Muscle layer of duodenum (tissue), 2 donors: ENCODE data around the gene OCLN.
"Not testable (repeated sequence)": the region's sequence is repeated elsewhere in the genome, so short reads cannot be mapped to it uniquely, and the experiment has no call there.

Source experiments
- H3K27ac ChIP-seq: one replicate; pipeline ENCODE4 v1.7.0; 2013; ENCODE audit warnings: mild to moderate bottlenecking, low read length
- H3K27me3 ChIP-seq: one replicate; pipeline ENCODE4 v1.7.0; 2013; ENCODE audit warnings: low read depth, mild to moderate bottlenecking, control low read depth, low read length
- H3K36me3 ChIP-seq, 2 donors: one replicate each; pipeline ENCODE4 v1.7.0; 2013; ENCODE audit warnings: low read length in 2 of 2, control low read depth in 1 of 2, mild to moderate bottlenecking in 1 of 2; ENCODE audit not compliant: insufficient read depth in 2 of 2, control insufficient read depth in 1 of 2
- H3K4me1 ChIP-seq, 2 donors: one replicate each; pipeline ENCODE4 v1.7.0; 2013; ENCODE audit warnings: low read length in 2 of 2, mild to moderate bottlenecking in 2 of 2, control low read depth in 1 of 2, moderate library complexity in 1 of 2; ENCODE audit not compliant: insufficient read depth in 2 of 2, control insufficient read depth in 1 of 2
- H3K4me3 ChIP-seq, 2 donors: one replicate each; pipeline ENCODE4 v1.7.0; 2013; ENCODE audit warnings: low read length in 2 of 2, low read depth in 1 of 2, mild to moderate bottlenecking in 1 of 2
- H3K9me3 ChIP-seq, 2 donors: one replicate each; pipeline ENCODE4 v1.7.0; 2013; ENCODE audit warnings: low read length in 2 of 2, control low read depth in 1 of 2, mild to moderate bottlenecking in 1 of 2; ENCODE audit not compliant: control insufficient read depth in 1 of 2
- donor health status: healthy.

The OCLN gene

DNA sequence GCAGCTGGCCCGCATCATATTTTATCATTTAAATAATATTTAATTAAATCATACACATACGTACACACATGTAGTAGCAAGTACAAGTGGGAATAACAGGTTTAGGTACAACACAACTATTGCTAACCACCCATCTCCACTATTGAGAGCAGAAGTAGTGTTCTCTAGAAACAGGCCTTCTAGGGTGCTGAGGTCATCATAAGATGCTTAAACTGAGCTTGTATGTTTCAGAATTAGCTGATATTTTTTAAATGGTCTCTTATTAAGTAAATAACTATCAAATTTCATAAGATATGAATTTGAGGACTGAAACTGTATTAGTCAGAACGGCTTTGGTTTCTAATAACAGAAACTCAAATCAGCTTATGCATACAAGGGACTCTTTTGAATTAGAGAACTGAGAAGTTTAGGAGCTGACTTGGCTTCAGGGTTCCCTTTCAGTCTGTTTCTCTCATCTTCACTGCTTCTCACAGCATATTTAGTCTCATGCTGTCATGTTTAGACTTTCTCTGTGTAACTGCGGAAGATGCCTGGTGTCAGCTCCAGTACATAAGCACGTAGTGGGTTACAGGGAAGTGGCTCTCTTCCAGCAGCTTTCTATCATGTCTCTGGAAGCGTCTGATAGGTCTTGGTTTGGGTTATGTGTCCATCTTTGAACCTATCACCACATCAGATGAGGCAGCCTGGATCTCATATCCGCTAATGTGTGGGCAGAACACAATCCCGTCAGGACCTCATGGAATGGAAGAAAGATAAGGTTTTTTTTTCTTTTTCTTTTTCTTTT is 25.0 kb upstream of the OCLN start:
- no peaks in the 10 kb centered on the region for H3K27me3 ChIP-seq
- H3K9me3 ChIP-seq: no peaks in the 10 kb centered on the region
- no peak overlapping the region for H3K4me3 ChIP-seq
- H3K36me3 ChIP-seq: no peaks in the 10 kb centered on the region
- no peak overlapping the region for H3K27ac ChIP-seq
- H3K4me1 ChIP-seq: no peaks in the 10 kb centered on the region

GRCh38 chr5:69468631-69469030 is 24.0 kb upstream of the OCLN start:
- Histone ChIP-seq H3K36me3 (no peaks in the 10 kb centered on the region), H3K27me3 (no peaks in the 10 kb centered on the region), H3K27ac (no peak overlapping the region), H3K4me3 (no peak overlapping the region), H3K4me1 (no peaks in the 10 kb centered on the region), H3K9me3 (no peaks in the 10 kb centered on the region)

DNA sequence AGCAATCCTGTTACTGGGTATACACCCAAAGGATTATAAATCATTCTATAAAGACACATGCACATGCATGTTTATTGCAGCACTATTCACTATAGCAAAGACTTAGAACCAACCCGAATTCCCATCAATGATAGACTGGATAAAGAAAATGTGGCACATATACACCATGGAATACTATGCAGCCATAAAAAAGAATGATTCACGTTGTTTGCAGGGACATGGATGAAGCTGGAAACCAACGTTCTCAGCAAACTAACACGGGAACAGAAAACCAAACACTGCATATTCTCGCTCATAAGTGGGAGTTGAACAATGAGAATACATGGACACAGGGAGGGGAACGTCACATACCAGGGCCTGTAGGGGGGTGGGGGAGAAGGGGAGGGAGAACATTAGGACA is 21.1 kb upstream of the OCLN start:
- not testable (repeated sequence) for H3K4me3 ChIP-seq, H3K36me3 ChIP-seq, H3K27me3 ChIP-seq, H3K27ac ChIP-seq, H3K4me1 ChIP-seq, H3K9me3 ChIP-seq

- H3K36me3 ChIP-seq, H3K4me3 ChIP-seq: not testable (repeated sequence)
These were observed 20.0 kb upstream of the OCLN start for GRCh38 chr5:69472535-69473143.

GRCh38 chr5:69477170-69477569 is 15.4 kb upstream of the OCLN start:
- H3K9me3 ChIP-seq: no peaks in the 10 kb centered on the region
- H3K4me3 ChIP-seq: no peak overlapping the region
- no peaks in the 10 kb centered on the region for H3K36me3 ChIP-seq
- no peaks in the 10 kb centered on the region for H3K4me1 ChIP-seq
- no peaks in the 10 kb centered on the region for H3K27me3 ChIP-seq
- H3K27ac ChIP-seq: no peak overlapping the region

More at GRCh38 chr5:69472535-69473143, 20.0 kb upstream of the OCLN start:
- H3K27ac ChIP-seq, H3K4me1 ChIP-seq, H3K9me3 ChIP-seq, H3K27me3 ChIP-seq: not testable (repeated sequence)

DNA sequence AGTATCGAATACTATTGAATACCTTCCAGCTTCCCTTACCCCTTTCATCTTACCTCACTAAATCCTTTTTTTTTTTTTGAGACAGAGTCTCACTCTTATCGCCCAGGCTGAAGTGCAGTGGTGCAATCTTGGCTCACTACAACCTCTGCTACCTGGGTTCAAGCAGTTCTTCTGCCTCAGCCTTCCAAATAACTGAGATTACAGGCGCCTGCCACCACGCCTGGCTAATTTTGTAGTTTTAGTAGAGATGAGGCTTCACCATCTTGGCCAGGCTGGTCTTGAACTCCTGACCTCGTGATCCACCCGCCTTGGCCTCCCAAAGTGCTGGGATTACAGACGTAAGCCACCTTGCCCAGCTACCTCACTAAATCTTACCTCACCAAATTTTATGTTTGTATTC is 14.3 kb upstream of the OCLN start:
- not testable (repeated sequence) for H3K36me3 ChIP-seq, H3K9me3 ChIP-seq, H3K4me3 ChIP-seq, H3K4me1 ChIP-seq, H3K27me3 ChIP-seq, H3K27ac ChIP-seq

GRCh38 chr5:69484891-69485290 is 7.7 kb upstream of the OCLN start:
- Histone ChIP-seq H3K4me3 (no peak overlapping the region), H3K4me1 (no peaks in the 10 kb centered on the region), H3K27ac (no peak overlapping the region), H3K27me3 (no peaks in the 10 kb centered on the region), H3K36me3 (no peaks in the 10 kb centered on the region), H3K9me3 (no peaks in the 10 kb centered on the region)

- Histone ChIP-seq H3K4me1 (no peaks in the 10 kb centered on the region), H3K27me3 (no peaks in the 10 kb centered on the region), H3K9me3 (no peaks in the 10 kb centered on the region), H3K36me3 (no peaks in the 10 kb centered on the region), H3K4me3 (no peak overlapping the region), H3K27ac (no peak overlapping the region)
These were observed 7.1 kb upstream of the OCLN start for GRCh38 chr5:69485471-69485870.

DNA sequence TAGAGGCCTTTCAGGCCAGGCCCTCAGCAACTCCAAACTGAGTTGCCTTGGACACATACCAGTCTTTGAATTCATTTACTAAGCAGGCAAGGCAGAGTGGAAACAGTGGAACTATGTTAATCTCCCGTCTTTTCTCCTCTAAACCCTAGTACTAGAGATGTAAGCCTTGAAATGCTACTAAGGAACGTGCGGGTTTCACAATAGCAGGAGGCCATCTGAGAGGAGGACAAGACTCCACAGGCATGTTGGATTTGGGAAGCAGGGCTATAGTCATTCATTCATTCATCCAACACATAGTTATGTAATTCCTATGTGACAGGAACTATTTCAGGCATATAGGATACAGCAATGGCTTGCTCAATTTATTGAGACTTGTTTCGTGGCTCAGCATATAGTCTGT is 3.3 kb upstream of the OCLN start:
- Histone ChIP-seq H3K36me3 (no peaks in the 10 kb centered on the region), H3K27ac (no peak overlapping the region), H3K27me3 (peaks cover 7% of the 10 kb centered on the region), H3K4me3 (no peak overlapping the region), H3K9me3 (no peaks in the 10 kb centered on the region), H3K4me1 (peaks cover 0 to 23% of the 10 kb centered on the region in 2 donors)

GRCh38 chr5:69491027-69491426 is 1.6 kb upstream of the OCLN start:
- H3K4me3 ChIP-seq: no peak overlapping the region
- H3K27ac ChIP-seq: peak overlapping the region; percentile 67
- H3K4me1 ChIP-seq: peaks cover 0 to 24% of the 10 kb centered on the region in 2 donors
- no peaks in the 10 kb centered on the region for H3K36me3 ChIP-seq
- no peaks in the 10 kb centered on the region for H3K9me3 ChIP-seq
- H3K27me3 ChIP-seq: peaks cover 13% of the 10 kb centered on the region

DNA sequence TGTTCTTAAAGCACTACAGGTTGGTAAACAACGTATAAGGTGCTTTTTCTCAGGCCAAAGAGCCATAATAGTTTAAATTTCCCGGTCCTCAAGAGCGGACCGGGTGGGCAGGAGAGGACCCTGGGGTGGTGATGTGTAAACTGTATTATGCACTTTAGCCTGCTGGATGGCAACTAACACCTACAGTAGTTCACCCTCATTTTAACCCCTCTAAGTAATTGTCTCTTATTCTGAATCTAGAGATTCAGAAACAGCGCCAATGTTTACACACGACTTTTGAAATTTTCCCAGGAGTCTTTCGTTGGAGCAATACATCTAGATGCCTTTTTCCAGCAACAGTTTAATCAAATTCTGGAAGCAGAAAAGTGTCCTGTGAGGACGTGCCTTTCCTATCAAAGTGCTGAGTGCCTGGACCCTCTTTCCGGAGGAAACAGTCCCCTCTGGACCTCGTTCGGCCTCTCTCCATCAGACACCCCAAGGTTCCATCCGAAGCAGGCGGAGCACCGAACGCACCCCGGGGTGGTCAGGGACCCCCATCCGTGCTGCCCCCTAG is 676 bp upstream of the OCLN start:
- H3K27ac ChIP-seq: peak overlapping the region; percentile 67

More for the DNA sequence above, 676 bp upstream of the OCLN start:
- Histone ChIP-seq H3K27me3 (peaks cover 13% of the 10 kb centered on the region), H3K4me1 (peaks cover 0 to 24% of the 10 kb centered on the region in 2 donors), H3K36me3 (no peaks in the 10 kb centered on the region), H3K4me3 (peak overlapping the region; percentile 60 to 89), H3K9me3 (no peaks in the 10 kb centered on the region)
